HepG2 (cell line): ENCODE data around the gene DHX57. TPM values are rescaled to one million over a fixed set of nuclear protein-coding genes. Genes with fewer than 3 reads are reported as not detected.
A peak's percentile ranks its signal among the peaks of the same experiment; 100 is the strongest.

Experiments
- AGO2 ChIP-seq: fragments of 200-400 bp; formaldehyde crosslinking; optimal IDR thresholded peaks from 2 replicates; pipeline ENCODE3; 2017; ENCODE audit warnings: mild to moderate bottlenecking, low read depth, low read length, moderate library complexity
- DZIP1 ChIP-seq: sonication (generic); formaldehyde crosslinking; IDR thresholded peaks from 2 replicates; pipeline ENCODE4 v1.5.0; 2020; ENCODE audit warnings: mild to moderate bottlenecking, missing genetic modification reagents
- ELF3 ChIP-seq: IDR thresholded peaks from 2 replicates; pipeline ENCODE4 v1.6.1; 2016; ENCODE audit warnings: missing genetic modification reagents, missing compliant biosample characterization
- LBX2 ChIP-seq: sonication (generic); formaldehyde crosslinking; IDR thresholded peaks from 2 replicates; pipeline ENCODE4 v1.5.0; 2020; ENCODE audit warnings: missing genetic modification reagents, mild to moderate bottlenecking, borderline replicate concordance
- MEIS1 ChIP-seq: sonication (generic); formaldehyde crosslinking; IDR thresholded peaks from 2 replicates; pipeline ENCODE4 v1.9.0; 2021; ENCODE audit warnings: mild to moderate bottlenecking, missing genetic modification reagents, moderate library complexity, borderline replicate concordance
- MIER2 ChIP-seq: IDR thresholded peaks from 2 replicates; pipeline ENCODE4 v1.6.1; 2016; ENCODE audit warnings: missing biosample characterization, missing genetic modification reagents
- POLR2A ChIP-seq, 2 experiments: IDR thresholded peaks; 2 replicates each; pipeline ENCODE4 v1.6.1; 2011; ENCODE audit warnings: low read depth in 2 of 2, low read length in 2 of 2, mild to moderate bottlenecking in 1 of 2, moderate library complexity in 1 of 2; ENCODE audit not compliant: insufficient read depth in 1 of 2
- RFXAP ChIP-seq: sonication (generic); formaldehyde crosslinking; IDR thresholded peaks from 2 replicates; pipeline ENCODE4 v1.4.0; 2020; ENCODE audit warnings: missing genetic modification reagents, borderline replicate concordance
- SMYD3 ChIP-seq: sonication (generic); formaldehyde crosslinking; IDR thresholded peaks from 2 replicates; pipeline ENCODE4 v1.8.1; 2023; ENCODE audit warnings: mild to moderate bottlenecking, missing genetic modification reagents
- SNAI1 ChIP-seq: sonication (generic); formaldehyde crosslinking; IDR thresholded peaks from 2 replicates; pipeline ENCODE4 v1.5.0; 2020; ENCODE audit warnings: mild to moderate bottlenecking, missing genetic modification reagents, borderline replicate concordance
- ZFP41 ChIP-seq: sonication (generic); formaldehyde crosslinking; IDR thresholded peaks from 2 replicates; pipeline ENCODE4 v1.4.0; 2020; ENCODE audit warnings: mild to moderate bottlenecking, missing genetic modification reagents, borderline replicate concordance
- ZFYVE20 ChIP-seq: sonication (generic); formaldehyde crosslinking; IDR thresholded peaks from 2 replicates; pipeline ENCODE4 v1.8.0; 2023; ENCODE audit warnings: low read depth, mild to moderate bottlenecking, moderate library complexity, missing genetic modification reagents, borderline replicate concordance
- ZMAT3 ChIP-seq: sonication (generic); formaldehyde crosslinking; conservative IDR thresholded peaks from 2 replicates; pipeline ENCODE4 v1.7.0; 2021; ENCODE audit warnings: missing genetic modification reagents
- ZNF615 ChIP-seq: sonication (generic); formaldehyde crosslinking; IDR thresholded peaks from 2 replicates; pipeline ENCODE4 v1.5.0; 2020; ENCODE audit warnings: mild to moderate bottlenecking, missing genetic modification reagents, borderline replicate concordance
- ZNF775 ChIP-seq: sonication (generic); formaldehyde crosslinking; IDR thresholded peaks from 2 replicates; pipeline ENCODE4 v1.4.0; 2020; ENCODE audit warnings: missing genetic modification reagents, mild to moderate bottlenecking, moderate library complexity, borderline replicate concordance
- ZNF776 ChIP-seq: sonication (generic); formaldehyde crosslinking; IDR thresholded peaks from 2 replicates; pipeline ENCODE4 v1.4.0; 2020; ENCODE audit warnings: mild to moderate bottlenecking, missing genetic modification reagents
- polyA plus RNA-seq, 8 experiments: library from polyadenylated mRNA; depleted of rRNA in 3 of 8; stranded (reverse) in 7 of 8; unstranded in 1 of 8; fragments of >200 nt; fragmentation: Illumina TruSeq in 4 of 8; extraction: Trizol in 4 of 8; gene quantifications; 2 replicates each; pipeline versions ENCODE4 v1.2.1 to v1.2.3, GENCODE V29; 2011 to 2016; ENCODE audit warnings: low read depth in 4 of 8, missing spikeins in 1 of 8, mixed read lengths in 1 of 8; ENCODE audit not compliant: insufficient read depth in 1 of 8
- total RNA-seq, 5 experiments: library from RNA; depleted of rRNA; stranded (reverse); fragments of >200 nt; fragmentation: Illumina TruSeq; extraction: Trizol; gene quantifications; 2 replicates each; pipeline ENCODE4 v1.2.3, GENCODE V29; 2016; ENCODE audit warnings: low read depth in 1 of 5
- TF ChIP-seq, protein P1 (sequence below): conservative IDR thresholded peaks from 2 replicates; pipeline ENCODE4 v1.6.1; 2018; ENCODE audit warnings: missing genetic modification reagents
- TF ChIP-seq, protein P2 (sequence below): sonication (generic); formaldehyde crosslinking; IDR thresholded peaks from 2 replicates; pipeline ENCODE4 v1.5.1; 2020; ENCODE audit warnings: mild to moderate bottlenecking, missing genetic modification reagents, borderline replicate concordance

The DHX57 gene
- total and polyA plus RNA-seq, 2 of the 13 experiments (the other 11 are each of a cell fraction or from before 2014, with no cell fraction given), result 9.2 to 24.2 TPM

DNA sequence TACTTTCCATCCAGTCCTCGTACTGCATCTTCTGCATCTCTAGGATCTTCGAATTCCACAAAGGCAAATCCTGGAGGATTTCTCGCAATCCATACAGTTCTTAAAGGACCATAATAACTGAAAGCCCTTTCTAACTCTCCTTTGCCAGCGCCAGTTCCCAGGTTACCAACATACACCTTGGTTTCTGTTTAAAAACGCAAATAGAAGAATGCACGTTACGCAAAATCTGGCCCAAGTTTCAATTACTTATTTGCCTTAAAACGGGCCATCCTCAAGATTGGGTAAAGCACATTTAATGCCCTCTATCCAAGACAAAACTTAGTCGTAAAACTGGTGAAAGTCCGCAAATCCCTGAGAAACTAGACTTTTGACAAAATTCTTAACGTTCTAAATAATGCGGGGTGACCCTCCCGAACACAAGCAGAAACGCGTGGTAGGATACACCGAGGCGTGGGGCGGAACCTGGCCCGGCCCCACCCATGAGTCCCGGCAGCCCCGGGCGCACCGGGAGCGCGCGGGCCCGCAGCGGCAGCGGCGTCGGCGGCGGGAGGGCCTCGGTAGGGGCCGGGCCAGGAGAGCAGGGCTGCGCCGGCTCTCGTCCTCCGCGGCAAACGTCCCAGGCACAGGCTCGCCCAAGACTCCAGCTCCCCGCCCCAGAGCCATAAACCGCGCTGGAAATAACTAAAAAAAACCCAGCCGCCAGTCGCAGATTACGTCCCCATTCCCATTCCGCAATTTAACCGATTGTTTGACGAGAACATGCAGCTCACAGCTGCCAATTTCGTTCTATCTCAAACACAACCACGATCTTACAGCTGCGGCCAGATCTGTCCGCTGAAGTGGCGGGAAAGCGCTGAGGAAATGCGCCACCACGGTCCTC, 125.5 kb downstream of the DHX57 start (continued):
- TF ChIP-seq, protein P1, sequence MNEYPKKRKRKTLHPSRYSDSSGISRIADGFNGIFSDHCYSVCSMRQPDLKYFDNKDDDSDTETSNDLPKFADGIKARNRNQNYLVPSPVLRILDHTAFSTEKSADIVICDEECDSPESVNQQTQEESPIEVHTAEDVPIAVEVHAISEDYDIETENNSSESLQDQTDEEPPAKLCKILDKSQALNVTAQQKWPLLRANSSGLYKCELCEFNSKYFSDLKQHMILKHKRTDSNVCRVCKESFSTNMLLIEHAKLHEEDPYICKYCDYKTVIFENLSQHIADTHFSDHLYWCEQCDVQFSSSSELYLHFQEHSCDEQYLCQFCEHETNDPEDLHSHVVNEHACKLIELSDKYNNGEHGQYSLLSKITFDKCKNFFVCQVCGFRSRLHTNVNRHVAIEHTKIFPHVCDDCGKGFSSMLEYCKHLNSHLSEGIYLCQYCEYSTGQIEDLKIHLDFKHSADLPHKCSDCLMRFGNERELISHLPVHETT (CRISPR knock-in tag), result peak; percentile 20; the same call in 1 of the 2 replicates
- TF ChIP-seq RFXAP (CRISPR knock-in tag) (no peak; the same call in 1 of the 2 replicates), MIER2 (CRISPR knock-in tag) (no peak), AGO2 (no peak), POLR2A (IDR thresholded peaks at IDR 0.05; ENCODE audit: insufficient read depth in 1 of 2, low read depth in 2 of 2, low read length in 2 of 2) (peak in 1 of 2 experiments; percentile 70; a peak in 2 of 4 replicates), ZNF776 (CRISPR knock-in tag) (no peak), SNAI1 (no peak), ZFP41 (CRISPR knock-in tag) (0 out of 2 replicates have a peak, but pooled peaks have one; percentile 13), SMYD3 (CRISPR knock-in tag) (peak; percentile 66; the same call in 1 of the 2 replicates), ELF3 (CRISPR knock-in tag) (peak; percentile 11; the same call in 1 of the 2 replicates), LBX2 (0 out of 2 replicates have a peak, but pooled peaks have one; percentile 7), ZNF615 (CRISPR knock-in tag) (no peak), ZFYVE20 (CRISPR knock-in tag) (0 out of 2 replicates have a peak, but pooled peaks have one; percentile 22), ZMAT3 (CRISPR knock-in tag) (no peak), MEIS1 (no peak), ZNF775 (CRISPR knock-in tag) (no peak), DZIP1 (CRISPR knock-in tag) (no peak)
- TF ChIP-seq, protein P2, sequence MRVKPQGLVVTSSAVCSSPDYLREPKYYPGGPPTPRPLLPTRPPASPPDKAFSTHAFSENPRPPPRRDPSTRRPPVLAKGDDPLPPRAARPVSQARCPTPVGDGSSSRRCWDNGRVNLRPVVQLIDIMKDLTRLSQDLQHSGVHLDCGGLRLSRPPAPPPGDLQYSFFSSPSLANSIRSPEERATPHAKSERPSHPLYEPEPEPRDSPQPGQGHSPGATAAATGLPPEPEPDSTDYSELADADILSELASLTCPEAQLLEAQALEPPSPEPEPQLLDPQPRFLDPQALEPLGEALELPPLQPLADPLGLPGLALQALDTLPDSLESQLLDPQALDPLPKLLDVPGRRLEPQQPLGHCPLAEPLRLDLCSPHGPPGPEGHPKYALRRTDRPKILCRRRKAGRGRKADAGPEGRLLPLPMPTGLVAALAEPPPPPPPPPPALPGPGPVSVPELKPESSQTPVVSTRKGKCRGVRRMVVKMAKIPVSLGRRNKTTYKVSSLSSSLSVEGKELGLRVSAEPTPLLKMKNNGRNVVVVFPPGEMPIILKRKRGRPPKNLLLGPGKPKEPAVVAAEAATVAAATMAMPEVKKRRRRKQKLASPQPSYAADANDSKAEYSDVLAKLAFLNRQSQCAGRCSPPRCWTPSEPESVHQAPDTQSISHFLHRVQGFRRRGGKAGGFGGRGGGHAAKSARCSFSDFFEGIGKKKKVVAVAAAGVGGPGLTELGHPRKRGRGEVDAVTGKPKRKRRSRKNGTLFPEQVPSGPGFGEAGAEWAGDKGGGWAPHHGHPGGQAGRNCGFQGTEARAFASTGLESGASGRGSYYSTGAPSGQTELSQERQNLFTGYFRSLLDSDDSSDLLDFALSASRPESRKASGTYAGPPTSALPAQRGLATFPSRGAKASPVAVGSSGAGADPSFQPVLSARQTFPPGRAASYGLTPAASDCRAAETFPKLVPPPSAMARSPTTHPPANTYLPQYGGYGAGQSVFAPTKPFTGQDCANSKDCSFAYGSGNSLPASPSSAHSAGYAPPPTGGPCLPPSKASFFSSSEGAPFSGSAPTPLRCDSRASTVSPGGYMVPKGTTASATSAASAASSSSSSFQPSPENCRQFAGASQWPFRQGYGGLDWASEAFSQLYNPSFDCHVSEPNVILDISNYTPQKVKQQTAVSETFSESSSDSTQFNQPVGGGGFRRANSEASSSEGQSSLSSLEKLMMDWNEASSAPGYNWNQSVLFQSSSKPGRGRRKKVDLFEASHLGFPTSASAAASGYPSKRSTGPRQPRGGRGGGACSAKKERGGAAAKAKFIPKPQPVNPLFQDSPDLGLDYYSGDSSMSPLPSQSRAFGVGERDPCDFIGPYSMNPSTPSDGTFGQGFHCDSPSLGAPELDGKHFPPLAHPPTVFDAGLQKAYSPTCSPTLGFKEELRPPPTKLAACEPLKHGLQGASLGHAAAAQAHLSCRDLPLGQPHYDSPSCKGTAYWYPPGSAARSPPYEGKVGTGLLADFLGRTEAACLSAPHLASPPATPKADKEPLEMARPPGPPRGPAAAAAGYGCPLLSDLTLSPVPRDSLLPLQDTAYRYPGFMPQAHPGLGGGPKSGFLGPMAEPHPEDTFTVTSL (CRISPR knock-in tag), result peak; percentile 12
